C1 segment of cervical spinal cord (tissue), 14 donors: ENCODE data around the gene RSBN1L.
"Not testable (repeated sequence)": the region's sequence is repeated elsewhere in the genome, so short reads cannot be mapped to it uniquely, and the experiment has no call there.

Experiments
- DNase-seq, 14 donors: peaks; one replicate each; lab custom pipeline; 2025; lab: John Stamatoyannopoulos, UW

RSBN1L gene

DNA sequence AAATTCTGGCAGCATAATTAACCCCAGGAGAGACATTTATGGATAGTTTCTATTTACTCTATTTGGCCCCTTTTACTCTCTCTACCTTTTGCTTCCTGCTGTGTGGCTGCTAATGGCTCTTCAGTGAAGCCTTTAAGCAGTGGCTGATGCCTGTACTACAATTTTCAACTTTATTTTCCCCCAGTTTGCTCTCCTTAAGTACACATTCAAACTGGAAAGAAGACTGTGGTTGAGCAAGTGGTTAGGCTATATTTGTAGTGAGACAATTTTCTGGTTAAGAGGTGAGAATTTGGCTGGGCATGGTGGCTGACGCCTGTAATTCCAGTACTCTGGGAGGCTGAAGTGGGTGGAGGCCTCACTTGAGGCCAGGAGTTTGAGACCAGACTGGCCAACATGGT is 8.5 kb upstream of the RSBN1L start:
- no peak for DNase-seq

DNA sequence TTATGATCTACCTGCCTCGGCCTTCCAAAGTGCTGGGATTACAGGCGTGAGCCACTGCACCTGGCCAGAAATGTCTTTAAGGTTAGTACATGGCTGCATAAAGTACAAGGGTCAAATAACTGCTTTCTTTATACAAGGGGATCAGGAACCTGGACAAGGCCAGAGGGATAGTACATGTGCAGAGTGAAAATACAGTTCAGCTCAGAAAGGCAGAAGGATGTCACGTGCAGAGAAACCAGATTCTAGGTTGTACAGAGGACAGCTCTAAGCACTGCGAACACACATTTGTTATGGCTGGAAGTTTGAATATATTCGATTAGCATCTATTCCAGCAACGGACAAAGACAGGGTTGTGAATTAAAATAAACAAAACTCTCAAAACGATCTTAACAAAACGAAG is 6.0 kb upstream of the RSBN1L start:
- DNase-seq, result no peak

DNA sequence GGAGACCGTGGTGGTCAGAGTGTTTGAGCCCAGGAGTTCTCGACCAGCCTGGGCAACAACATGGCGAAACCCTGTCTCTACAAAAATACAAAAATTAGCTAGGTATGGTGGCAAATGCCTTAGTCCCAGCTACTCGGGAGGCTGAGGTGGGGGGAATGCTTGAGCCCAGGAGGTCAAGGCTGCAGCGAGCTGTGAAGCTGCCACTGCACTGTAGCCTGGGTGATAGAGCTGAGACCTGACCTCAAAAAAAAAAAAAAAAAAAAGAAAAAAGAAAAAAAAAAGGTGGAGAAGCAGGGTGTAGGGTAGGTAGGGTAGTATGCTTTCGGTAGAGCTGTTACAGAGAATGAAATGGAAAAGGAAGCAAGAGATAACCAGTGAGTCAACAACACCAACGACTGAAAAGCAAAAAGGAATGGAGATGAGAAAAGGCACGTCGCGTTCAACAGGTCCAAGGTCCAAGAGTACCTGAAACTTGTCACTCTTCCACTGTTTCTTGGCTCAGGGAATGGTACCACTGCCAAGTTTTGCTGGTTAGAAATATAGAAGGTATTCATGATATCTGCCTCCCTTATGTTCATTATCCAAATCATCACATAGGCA is 4.3 kb upstream of the RSBN1L start:
- no peak for DNase-seq

DNA sequence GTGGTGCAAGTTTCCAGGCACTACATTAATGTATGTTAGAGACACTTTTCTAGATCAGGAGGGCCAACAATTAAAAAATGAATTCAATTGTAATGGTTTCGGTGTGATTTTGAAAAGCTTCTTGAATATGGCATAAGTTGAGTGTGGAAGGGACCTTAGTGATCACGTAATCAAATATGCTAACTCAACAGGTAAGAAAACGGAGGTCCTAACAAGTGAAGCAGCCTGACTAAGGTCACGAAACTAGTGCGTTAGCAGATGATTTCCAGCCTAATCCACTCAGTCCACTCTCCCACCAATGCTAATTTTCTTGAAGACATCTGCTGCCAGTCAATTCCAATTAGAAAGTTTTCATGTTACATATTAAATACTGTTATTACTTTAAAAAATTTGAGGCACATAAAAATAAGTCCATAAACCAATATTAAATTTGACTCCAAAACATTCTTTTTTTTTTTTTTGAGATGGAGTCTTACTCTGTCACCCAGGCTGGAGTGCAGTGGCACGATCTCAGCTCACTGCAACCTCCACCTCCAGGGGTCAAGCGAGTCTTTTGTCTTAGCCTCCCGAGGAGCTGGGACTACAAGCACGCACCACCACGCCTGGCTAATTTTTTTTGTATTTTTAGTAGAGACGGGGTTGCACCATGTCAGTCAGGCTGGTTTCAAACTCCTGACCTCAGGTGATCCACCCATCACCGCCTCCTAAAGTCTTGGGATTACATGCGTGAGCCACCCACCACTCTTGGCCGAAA is 2.3 kb upstream of the RSBN1L start:
- DNase-seq, result no peak

DNA sequence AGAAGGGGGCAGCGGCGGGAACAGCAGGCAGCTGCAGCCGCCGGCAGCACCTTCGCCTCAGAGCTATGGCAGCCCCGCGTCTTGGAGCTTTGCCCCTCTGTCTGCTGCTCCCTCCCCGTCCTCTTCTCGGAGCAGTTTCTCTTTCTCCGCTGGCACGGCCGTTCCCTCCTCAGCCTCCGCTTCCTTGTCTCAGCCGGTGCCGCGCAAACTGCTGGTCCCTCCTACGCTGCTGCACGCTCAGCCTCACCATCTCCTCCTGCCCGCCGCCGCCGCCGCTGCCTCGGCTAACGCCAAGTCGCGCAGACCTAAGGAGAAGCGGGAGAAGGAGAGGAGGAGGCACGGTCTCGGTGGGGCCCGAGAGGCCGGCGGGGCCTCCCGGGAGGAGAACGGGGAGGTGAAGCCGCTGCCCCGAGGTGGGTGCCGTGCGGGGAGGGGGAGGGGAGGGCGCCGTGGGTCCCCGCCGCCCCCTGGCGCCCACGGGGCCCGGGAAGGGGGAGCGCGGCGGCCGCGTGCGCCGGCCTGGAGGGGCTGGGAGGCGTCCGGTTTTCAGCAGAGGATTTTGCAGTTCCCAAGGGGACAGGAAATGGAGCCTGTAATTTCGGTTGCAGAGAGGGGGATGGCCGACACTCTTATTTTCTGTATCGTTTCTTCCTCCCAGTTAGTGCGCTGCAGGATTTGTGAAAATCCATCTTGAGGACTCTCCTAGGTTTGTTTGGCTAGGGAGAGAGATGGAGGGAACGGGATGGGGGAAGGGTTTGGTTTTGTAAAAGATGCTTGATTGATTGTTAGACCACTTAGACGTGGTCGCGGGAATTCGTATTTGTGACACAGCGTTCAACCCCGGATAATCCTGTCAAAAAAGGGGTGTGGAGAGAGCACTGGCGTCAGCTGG is 630 bp downstream of the RSBN1L start:
- DNase-seq, result peak in 13 of 14 donors; percentile 64 to 91 (median 78)

DNA sequence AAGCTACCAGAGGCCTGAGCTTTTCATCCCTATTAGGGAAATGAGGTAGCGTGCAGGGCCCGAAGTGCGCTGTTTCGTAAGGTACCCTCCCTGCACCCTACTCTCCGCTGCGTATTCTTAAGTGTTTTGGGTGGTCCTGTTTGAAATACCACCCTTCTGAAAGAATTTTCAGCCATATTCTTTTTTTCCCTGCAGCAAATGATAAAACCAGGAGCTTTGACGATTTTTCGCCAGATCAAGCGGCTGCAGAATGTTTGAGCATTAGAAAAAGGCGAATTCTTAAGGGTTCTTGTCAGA is 1.2 kb downstream of the RSBN1L start:
- DNase-seq, result peak in 3 of 14 donors; percentile 29 to 51 (median 49)

DNA sequence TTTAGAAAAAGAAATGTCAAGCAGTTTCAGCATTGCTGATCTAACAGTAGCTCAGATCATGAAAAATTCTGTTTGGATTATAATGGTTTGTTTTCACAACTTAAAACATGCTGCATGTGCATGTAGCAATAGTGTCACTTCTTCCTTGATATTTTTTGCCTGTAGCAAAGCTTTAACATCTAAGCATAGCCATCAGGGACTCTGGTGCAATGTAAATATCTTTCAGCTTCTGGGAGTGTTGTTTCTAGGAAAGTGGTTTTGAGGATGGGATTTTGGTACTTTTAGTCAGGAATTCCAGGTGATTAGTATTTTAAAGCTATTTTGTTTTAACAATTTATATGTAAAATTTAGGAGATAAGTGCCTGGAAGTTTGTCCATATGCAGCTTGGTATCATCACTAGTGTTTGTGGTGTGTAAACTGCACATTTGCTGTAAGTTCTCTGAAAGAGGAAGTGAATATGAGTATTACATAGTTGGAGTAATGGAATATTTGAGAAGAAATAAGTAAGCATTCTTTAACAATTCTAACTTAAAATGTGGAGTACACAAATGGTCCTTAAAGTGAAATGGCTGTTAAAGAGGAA is 1.9 kb downstream of the RSBN1L start:
- peak in 1 of 14 donors; percentile 30 for DNase-seq

DNA sequence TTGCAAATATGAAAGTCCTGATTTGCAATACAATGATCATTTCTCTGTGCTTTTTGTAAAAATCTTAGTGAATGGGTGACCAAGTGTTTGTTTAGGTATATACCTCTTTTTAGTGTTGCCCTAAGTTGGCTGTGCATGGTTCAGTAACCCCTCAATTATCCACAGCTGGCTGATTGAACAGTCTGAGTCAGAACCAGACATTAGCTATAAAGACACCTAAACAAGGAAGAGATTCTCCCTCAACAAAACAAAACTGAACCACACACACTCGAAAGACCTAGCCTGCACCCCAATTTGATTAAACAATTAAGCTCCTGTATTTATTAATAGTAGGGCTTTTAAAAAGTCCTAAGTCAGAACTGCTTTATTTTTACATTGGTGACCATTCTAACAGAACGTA is 2.8 kb downstream of the RSBN1L start:
- peak in 1 of 14 donors; percentile 2 for DNase-seq

DNA sequence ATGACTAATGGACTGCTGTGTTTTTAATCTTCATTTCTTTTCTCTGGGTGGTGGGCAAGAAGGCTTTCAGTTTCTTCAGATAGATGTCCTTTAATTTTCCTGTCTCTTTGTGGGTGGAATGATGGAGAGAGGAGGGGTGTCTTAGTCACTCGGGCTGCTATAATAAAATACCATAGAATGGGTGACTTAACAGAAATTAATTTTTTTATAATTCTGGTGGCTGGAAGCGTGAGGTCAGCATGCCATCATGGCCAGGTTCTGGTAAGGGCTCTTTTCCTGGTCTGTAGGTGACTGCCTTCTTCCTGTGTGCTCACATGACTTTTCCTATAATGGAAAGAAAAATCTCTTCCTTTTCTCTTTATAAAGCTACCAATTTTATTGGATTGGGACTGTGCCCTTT is 6.3 kb downstream of the RSBN1L start:
- DNase-seq, result no peak

DNA sequence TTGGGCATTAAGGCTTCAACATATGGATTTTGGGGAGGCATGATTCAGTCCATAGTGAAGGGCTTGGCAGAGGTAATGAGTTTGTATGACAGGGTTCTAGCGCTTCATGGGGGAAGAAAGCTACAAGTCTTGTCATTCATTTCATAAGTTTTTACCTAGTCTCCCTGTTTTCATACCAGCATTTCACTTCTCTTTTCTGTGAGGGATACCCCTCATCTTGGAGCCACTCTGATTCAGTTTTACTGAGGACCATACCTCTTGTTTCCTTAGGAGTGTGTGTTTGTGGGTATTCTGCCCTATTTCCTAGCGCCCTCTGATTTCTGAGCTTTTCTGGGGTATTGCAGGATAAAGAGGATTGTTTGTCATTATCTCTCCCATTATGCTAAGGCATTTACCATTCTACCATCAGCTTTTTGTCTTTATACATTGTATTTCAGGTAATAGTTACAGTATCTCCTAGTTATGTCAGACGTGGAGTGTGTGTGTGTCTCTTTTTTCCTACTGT is 6.8 kb downstream of the RSBN1L start:
- no peak for DNase-seq

DNA sequence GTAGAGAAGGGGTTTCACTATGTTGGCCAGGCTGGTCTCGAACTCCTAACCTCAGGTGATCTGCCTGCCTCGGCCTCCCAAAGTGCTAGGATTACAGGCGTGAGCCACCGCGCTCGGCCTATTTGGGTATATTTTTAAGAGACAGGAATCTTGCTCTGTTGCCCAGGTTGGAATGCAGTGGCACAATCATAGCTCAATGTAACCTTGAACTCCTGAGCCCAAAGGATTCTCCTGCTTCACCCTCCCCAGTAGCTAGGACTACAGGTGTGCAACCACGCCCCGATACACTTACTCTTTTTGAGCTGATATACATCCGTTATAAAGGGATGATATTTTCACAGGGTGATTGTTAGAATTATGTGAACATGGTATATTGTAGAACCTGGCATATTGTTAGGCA is 7.4 kb downstream of the RSBN1L start:
- DNase-seq, result not testable (repeated sequence)

DNA sequence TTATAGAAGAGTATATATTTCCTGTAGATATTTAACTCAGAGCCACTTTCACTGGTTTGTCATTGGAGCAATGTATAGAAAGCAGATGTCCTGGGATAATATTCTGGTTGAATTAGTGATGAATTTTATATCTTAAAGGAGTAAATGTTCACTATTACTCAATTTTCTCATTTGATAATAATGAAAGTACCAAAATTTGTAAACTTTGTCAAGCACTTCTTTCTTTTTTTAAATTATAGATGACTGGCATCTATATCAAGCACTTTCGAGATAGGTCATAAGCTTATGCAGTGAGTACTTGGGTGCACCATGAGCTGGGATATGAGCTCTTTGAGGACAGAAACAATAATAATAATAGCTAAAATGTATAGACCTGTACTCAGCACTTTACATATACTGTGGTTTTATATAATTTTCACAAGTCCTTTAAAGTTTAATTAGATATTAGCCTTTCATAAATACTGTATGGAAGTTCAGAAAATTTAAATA is 11.3 kb downstream of the RSBN1L start:
- DNase-seq, result no peak

DNA sequence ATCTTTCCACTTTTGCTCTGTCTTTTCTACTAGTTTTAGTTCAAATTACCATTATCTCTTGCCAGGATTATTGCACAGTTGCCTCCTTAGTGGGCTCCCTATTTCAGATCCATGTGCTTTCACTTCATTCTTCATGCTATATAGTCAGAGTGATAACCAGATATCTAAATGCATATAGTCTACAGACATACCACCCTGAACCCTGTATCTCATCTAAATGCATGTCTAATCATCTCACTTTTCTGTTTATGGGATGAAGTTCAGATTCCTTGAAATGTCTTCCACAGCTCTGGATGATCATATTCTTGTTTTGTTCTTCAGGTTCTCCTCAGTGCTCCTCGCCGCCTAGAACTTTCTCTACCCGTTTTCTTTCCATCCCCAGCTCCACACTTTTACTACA is 13.8 kb downstream of the RSBN1L start:
- DNase-seq, result no peak

DNA sequence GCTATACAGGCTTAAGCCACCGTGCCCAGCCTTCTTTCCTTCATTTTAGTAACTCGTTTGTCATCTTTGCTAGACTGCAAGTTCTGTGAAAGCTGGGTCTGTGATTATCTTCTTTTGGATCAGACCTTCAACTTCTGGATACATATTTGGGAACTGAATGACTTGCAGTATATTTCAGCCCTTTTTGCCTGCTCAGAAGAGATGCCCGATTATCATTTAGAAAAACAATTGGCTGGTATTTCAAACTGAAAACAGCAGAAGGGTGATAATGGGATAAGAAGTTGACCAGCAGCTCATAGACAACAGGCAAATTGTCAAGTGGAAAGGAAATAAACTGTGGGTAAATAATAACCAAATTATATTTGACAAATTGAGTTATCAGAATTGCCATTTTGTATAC is 14.6 kb downstream of the RSBN1L start:
- no peak for DNase-seq

DNA sequence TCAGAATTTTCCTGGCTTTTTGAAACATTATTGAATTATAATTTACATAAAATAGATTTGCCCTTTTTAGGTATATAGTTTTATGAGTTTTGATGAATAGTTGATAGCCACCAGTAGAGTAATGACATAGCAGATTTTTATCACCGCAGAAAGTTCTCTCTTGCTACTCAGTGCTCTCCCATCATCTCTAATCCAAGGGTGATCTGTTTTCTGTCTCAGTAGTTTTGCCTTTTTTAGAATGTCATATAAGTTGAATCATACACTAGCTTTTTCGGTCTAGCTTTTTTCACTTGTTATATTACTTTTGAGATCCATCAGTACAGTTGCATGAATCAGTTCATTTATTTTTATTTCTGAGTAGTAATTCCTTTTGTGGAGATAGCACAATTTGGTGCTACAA is 17.9 kb downstream of the RSBN1L start:
- no peak for DNase-seq

DNA sequence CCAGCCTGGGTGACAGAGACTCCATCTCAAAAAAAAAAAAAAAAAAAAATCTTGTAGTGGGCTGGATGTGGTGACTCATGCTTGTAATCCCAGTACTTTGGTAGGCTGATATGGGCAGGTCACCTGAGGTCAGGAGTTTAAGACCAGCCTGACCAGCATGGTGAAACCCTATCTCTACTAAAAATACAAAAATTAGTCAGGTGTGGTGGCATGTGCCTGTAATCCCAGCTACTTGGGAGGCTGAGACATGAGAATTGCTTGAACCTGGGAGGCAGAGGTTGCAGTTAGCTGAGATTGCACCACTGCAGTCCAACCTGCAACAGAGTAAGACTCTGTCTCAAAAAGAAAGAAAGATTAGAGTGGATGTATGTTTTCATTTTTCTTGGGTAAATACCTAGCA is 18.7 kb downstream of the RSBN1L start:
- DNase-seq, result not testable (repeated sequence)

DNA sequence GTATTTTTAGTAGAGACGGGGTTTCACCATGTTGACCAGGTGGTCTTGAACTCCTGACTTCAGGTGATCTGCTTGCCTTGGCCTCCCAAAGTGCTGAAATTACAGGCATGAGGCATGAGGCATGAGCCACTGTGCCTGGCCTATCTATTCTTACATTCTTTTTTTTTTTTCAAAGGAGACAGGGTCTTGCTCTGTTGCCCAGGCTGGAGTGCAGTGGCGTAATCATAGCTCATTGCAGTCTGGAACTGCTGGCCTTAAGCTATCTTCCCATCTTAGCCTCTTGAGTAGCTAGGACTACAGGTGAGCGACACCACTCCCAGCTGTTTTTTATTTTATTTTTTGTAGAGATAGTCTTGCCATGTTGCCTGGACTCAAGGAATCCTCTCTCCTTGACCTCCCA is 20.5 kb downstream of the RSBN1L start:
- DNase-seq, result no peak

DNA sequence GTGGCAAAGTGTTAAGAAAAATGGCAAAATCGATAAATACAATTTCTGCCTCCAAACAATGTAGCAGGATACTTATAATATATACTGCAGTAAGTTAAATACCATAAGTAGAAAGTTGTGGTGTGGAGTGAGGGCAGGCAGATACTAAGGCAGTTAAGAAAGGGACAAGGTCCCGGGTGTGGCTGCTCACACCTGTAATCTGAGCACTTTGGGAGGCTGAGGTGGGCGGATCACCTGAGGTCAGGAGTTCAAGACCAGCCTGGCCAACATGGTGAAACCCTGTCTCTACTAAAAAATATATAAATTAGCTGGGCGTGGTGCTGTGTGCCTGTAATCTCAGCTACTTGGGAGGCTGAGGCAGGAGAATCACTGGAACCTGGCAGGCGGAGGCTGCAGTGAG is 21.3 kb downstream of the RSBN1L start:
- not testable (repeated sequence) for DNase-seq

DNA sequence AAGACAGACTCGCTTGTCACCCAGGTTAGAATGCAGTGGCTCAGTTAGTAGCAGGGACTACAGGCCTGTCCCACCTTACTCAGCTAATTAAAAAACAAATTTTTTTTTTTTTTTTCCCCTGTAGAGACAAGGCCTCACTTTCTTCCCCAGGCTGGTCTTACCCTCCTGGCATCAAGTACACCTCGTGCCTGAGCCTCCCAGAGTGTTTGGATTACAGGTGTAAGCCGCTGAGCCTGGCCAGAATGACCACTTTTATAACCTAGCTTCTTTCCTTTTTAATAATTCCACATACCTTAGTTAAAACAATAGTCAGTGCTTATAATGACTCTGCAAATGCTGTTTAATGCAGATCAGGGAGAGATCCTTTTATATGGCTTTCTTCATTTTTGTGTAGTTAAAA is 31.3 kb downstream of the RSBN1L start:
- peak in 1 of 14 donors; percentile 31 for DNase-seq

DNA sequence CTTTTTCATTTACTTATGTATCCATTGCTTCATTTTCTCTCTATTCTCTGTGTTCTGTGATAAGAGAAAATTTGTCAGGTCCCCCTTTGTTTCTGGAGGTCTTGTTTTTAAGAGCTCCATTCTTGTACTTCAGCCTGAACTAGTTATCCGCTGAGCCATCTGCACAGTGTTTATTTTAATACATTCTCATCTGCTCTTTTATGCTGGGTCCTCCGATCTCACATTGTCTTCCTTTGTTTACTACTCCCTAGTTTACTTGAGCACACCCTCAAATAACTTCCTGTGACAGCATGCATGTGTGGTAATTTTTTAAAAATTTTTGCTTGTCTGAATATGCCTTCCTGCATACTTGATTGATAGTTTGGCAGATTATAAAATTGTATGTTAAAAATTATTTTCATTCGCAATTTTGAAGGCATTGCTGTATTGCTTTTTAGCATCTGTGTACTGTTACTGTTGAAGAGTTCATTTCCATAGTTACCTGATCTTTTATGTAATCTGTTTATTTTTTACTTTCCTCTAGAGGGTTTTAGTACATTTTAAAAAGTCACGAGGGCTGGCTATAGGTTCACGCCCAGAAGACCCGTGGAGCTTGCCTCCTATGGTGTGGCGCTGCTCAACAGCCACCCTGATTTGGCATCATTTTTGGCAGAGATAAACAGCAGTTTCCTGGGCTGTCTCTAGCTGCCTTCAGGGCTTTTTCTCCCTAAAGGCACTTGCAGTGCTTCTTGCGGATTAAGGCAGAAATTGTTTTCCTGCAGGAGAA is 31.9 kb downstream of the RSBN1L start:
- peak in 1 of 14 donors; percentile 64 for DNase-seq
